ENCODE data around the gene SPARCL1.
"Not testable (repeated sequence)": the region's sequence is repeated elsewhere in the genome, so short reads cannot be mapped to it uniquely, and the experiment has no call there.

The SPARCL1 gene

GRCh38 chr4:87499403-87500091, 29.6 kb downstream of the SPARCL1 start:
- no peak for DNase-seq

GRCh38 chr4:87498446-87498900, 30.7 kb downstream of the SPARCL1 start:
- no peak for DNase-seq

GRCh38 chr4:87497578-87497977, 31.6 kb downstream of the SPARCL1 start:
- DNase-seq: no peak

- DNase-seq: no peak
These were observed 32.0 kb downstream of the SPARCL1 start for GRCh38 chr4:87497159-87497558.

- DNase-seq: no peak
These were observed 36.1 kb downstream of the SPARCL1 start for GRCh38 chr4:87493115-87493514.

- DNase-seq: not testable (repeated sequence)
These were observed 37.3 kb downstream of the SPARCL1 start for GRCh38 chr4:87491851-87492250.

- DNase-seq: no peak
These were observed 37.7 kb downstream of the SPARCL1 start for GRCh38 chr4:87491436-87491835.

GRCh38 chr4:87490664-87491369, 38.4 kb downstream of the SPARCL1 start:
- no peak for DNase-seq

- DNase-seq: no peak
These were observed 39.5 kb downstream of the SPARCL1 start for GRCh38 chr4:87489678-87490077.

- not testable (repeated sequence) for DNase-seq
These were observed 40.5 kb downstream of the SPARCL1 start for GRCh38 chr4:87488666-87489065.

- not testable (repeated sequence) for DNase-seq
These were observed 45.9 kb downstream of the SPARCL1 start for GRCh38 chr4:87483247-87483646.

GRCh38 chr4:87481377-87481776, 47.8 kb downstream of the SPARCL1 start:
- DNase-seq: no peak

GRCh38 chr4:87478732-87479250, 50.4 kb downstream of the SPARCL1 start:
- no peak for DNase-seq

- no peak for DNase-seq
These were observed 52.2 kb downstream of the SPARCL1 start for GRCh38 chr4:87476934-87477333.

- no peak for DNase-seq
These were observed 59.8 kb downstream of the SPARCL1 start for GRCh38 chr4:87469390-87469789.

- DNase-seq: peak in 1 of 2 experiments; percentile 20
These were observed 63.3 kb downstream of the SPARCL1 start for GRCh38 chr4:87465739-87466366.

- DNase-seq: no peak
These were observed 67.1 kb downstream of the SPARCL1 start for GRCh38 chr4:87462102-87462501.

- peak in 1 of 2 experiments; percentile 2 for DNase-seq
These were observed 67.9 kb downstream of the SPARCL1 start for GRCh38 chr4:87461281-87461700.

GRCh38 chr4:87458913-87459312, 70.3 kb downstream of the SPARCL1 start:
- DNase-seq: no peak

- peak in 1 of 2 experiments; percentile 1 for DNase-seq
These were observed 77.6 kb downstream of the SPARCL1 start for GRCh38 chr4:87451537-87451936.

GRCh38 chr4:87446375-87446774, 82.8 kb downstream of the SPARCL1 start:
- not testable (repeated sequence) for DNase-seq

- no peak for DNase-seq
These were observed 83.2 kb downstream of the SPARCL1 start for GRCh38 chr4:87445964-87446363.

GRCh38 chr4:87444741-87445140, 84.4 kb downstream of the SPARCL1 start:
- no peak for DNase-seq

- DNase-seq: no peak
These were observed 86.3 kb downstream of the SPARCL1 start for GRCh38 chr4:87442889-87443288.

All from SW 1271 (cell line).